NOMO-1 treated with DMSO at 0.1 percent for 48 hours (cell line): ENCODE data around the gene MSH6.

ENCODE experiments used
- DNase-seq: peaks from one replicate; lab custom pipeline; 2025; ENCODE audit not compliant: unreplicated experiment; lab: John Stamatoyannopoulos, UW

The MSH6 gene, protein sequence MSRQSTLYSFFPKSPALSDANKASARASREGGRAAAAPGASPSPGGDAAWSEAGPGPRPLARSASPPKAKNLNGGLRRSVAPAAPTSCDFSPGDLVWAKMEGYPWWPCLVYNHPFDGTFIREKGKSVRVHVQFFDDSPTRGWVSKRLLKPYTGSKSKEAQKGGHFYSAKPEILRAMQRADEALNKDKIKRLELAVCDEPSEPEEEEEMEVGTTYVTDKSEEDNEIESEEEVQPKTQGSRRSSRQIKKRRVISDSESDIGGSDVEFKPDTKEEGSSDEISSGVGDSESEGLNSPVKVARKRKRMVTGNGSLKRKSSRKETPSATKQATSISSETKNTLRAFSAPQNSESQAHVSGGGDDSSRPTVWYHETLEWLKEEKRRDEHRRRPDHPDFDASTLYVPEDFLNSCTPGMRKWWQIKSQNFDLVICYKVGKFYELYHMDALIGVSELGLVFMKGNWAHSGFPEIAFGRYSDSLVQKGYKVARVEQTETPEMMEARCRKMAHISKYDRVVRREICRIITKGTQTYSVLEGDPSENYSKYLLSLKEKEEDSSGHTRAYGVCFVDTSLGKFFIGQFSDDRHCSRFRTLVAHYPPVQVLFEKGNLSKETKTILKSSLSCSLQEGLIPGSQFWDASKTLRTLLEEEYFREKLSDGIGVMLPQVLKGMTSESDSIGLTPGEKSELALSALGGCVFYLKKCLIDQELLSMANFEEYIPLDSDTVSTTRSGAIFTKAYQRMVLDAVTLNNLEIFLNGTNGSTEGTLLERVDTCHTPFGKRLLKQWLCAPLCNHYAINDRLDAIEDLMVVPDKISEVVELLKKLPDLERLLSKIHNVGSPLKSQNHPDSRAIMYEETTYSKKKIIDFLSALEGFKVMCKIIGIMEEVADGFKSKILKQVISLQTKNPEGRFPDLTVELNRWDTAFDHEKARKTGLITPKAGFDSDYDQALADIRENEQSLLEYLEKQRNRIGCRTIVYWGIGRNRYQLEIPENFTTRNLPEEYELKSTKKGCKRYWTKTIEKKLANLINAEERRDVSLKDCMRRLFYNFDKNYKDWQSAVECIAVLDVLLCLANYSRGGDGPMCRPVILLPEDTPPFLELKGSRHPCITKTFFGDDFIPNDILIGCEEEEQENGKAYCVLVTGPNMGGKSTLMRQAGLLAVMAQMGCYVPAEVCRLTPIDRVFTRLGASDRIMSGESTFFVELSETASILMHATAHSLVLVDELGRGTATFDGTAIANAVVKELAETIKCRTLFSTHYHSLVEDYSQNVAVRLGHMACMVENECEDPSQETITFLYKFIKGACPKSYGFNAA (N-terminal part only)

DNA sequence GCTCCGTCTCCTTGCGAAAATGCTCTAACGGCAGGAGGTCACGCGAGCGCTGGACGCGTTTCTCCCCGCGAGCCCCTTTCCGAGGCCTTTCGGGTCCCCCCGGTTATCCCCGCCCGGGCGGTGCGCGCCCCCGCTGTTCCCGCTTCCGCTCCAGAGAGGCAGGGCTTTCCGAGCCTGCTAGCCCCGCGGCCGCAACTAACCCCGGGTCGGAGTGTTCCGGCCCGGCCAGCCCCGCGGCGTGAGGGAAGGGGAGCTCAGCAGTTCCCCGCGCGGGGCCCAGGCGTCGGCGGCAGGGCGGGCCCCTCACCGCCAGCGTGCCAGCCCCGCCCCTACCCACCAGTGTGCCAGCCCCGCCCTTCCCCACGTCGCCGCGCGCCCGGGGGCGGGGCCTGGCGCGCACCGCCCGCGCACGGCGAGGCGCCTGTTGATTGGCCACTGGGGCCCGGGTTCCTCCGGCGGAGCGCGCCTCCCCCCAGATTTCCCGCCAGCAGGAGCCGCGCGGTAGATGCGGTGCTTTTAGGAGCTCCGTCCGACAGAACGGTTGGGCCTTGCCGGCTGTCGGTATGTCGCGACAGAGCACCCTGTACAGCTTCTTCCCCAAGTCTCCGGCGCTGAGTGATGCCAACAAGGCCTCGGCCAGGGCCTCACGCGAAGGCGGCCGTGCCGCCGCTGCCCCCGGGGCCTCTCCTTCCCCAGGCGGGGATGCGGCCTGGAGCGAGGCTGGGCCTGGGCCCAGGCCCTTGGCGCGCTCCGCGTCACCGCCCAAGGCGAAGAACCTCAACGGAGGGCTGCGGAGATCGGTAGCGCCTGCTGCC is at the start of gene MSH6:
Gene MSH6, plus strand, starts transcription at position 475 of the 815 bp plus-strand sequence. Its CDS starts 89 bp downstream, at position 564.
- DNase-seq, result peak; percentile 85

GRCh38 chr2:47735136-47735869 is 47.6 kb upstream of the MSH6 start:
- no peak for DNase-seq

DNA sequence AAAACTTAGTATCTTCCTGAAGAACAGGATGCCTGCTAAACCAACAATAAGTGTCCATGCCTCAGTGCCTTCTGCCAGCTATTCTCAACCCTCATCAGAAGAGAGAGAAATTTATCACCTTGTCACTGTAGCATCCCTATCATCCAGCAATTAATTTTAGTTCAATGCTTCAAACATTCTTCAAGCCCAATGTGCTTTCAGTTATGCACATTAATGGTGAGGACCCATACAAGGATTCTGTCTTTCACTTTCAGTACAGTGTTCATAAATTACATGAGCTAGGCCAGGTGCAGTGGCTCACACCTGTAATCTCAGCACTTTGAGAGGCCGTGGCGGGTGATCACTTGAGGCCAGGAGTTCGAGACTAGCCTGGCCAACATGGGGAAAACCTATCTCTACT is 47.0 kb upstream of the MSH6 start:
- DNase-seq, result no peak

- no peak for DNase-seq
Measured at GRCh38 chr2:47737191-47737975, 45.6 kb upstream of the MSH6 start.

DNA sequence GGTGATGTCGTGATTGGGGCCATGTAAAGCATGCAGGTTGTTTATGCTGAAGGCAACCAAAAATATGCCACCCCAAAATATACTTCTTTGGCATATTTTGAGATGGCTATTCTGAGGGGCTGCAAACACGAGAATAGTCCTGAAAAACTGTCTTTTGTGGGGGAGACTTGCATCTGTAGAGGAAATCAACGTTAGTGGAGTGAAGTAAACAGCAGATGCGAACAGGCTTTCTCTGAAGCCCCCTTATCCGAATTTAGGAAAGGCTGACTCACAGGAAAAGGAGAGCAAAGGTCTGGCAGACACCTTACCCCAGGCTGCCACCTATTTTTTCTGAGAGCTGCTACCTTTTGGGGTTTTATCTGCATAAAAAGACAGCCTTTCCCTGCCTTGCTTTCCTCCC is 44.6 kb upstream of the MSH6 start:
- DNase-seq, result no peak

DNA sequence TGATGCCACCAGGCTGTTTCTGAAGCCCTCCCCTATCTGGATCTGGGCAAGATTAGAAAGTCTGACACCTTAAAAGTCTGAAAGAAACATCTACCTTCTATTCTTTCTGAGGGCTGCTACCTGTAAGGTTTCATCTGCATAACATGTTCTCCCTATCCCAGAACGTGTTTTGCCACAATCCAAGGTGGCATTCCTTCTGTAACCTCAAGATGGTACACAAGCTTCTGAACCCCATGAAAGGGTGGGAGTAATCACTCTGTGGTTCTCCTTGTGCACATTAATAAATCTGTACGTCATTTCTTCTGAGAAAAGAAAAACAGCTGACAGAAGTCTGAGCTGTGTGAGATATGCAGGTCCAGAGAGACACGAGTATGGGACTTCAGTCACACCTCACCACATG is 41.8 kb upstream of the MSH6 start:
- DNase-seq, result no peak

GRCh38 chr2:47741637-47742036 is 41.3 kb upstream of the MSH6 start:
- no peak for DNase-seq

GRCh38 chr2:47744074-47744473 is 38.9 kb upstream of the MSH6 start:
- no peak for DNase-seq

DNA sequence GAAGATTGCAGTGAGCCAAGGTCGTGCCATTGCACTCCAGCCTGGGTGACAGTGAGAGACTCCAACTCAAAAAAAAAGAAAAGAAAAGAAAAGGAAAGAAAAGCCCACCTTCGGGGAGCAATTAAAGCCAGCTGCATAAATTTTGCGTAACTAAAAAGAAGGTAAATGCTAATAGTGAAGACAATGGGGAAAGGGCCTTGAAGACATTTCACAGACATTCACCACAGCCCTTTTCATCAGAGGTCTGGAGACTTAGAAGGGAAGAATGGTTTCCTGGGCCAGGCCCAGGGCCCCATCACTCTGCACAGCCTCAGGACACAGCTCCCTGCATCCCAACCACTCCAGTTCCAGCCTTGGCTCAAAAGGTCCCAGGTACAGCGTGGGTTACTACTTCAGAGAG is 35.1 kb upstream of the MSH6 start:
- DNase-seq, result no peak

DNA sequence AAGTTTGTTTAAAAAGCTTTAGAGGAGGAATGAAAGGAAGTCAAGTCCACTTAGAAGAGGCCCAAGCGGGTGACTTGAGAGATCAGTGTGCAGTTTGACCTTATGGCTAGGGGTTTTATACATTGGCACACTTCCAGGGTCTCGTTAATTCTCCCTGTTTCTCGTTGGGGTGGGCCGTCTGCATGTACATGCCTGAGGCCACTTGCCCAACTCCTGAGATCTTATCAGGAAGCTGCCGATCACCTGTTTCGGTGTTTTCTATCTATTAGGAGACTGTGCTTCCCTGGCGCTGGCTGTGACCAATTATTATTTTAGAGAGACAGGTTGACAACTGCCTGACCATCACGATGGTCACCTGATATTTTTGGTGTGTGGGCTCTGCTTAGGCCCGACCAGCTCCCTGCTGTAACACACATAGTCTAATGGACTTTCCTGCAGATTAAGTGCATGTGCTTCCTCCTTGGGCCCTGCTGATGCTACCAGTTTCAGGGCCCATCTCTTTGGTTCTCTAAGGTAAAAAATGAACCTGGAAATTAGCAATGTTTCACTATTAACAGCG is 31.0 kb upstream of the MSH6 start:
- DNase-seq, result no peak

GRCh38 chr2:47767497-47767844 is 15.5 kb upstream of the MSH6 start:
- DNase-seq, result no peak

GRCh38 chr2:47767880-47768609 is 14.9 kb upstream of the MSH6 start:
- DNase-seq, result no peak

GRCh38 chr2:47769318-47769717 is 13.6 kb upstream of the MSH6 start:
- no peak for DNase-seq

GRCh38 chr2:47771211-47771610 is 11.7 kb upstream of the MSH6 start:
- no peak for DNase-seq

DNA sequence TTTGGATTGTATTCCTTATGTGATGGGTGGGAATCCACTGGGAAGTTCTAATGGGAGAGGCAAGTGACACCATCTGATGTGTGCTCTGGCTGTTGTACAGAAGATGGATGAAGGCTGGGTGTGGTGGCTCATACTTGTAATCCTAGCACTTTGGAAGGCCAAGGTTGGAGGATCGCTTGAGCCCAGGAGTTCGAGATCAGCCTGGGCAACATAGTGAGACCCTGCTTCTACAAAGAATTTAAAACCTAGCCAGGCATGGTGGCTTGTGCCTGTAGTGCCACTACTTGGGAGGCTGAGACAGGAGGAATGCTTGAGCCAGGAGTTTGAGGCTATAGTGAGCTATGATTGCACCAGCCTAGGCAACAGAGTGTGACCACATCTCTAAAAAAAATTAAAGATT is 10.6 kb upstream of the MSH6 start:
- no peak for DNase-seq

DNA sequence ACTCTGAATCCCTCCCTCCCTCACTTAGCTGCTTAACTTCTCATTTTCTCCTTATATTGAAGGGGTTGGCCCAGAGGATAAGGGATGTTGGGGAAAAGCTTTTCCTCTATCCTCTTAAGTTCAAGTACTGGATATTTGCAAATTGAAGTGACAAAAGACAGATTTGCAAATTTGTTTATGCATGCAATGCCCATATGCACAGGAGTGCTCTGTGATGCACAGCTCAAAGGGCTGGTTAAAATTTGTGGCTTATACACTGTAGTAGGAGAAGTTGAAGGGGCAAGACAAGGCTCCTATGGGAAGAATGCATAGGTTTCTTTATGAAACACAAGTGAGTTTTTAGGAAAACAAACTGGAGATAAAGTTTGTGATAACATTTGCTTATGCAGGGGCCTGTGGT is 8.4 kb upstream of the MSH6 start:
- DNase-seq, result no peak

DNA sequence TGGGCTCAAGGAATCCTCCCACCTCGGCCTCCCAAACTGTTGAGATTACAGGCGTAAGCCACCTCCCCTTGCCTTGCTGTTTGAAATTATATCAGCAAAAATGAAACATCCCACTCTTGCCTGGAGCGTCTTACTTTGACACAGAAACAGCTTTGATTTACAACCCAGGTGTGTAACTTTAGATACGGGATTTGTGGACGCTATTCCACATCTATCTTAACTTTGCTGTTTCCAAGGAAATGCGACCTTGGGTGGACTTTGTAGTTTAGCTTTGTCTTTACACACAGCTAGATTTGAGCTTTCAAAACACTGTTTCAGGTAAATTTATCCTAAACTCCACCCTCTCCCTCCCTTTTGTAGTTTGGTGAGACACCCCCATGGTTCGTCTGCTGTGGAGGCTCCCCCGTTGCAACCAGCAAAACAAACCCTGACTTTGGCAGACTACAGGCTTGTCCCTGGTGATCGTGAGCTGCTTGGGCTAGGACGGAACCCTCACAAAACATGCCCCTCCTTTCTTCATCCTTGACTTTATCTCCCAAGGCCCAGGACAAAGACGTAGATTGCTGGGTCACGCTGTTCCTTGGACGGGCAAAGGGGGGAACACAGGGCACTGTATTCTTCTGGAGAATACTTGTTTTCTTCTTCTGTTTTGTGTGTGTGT is 5.5 kb upstream of the MSH6 start:
- no peak for DNase-seq
